DND-41 (cell line): ENCODE data around the gene EHD1.

Experiments used
- ATAC-seq: fragments of 200-7000 bp; cut with Tn5 transposase; 3 replicates; pipeline ENCODE4 v1.9.1; 2021; ENCODE audit warnings: low read depth; ENCODE audit not compliant: insufficient read depth
- DNase-seq: peaks from one replicate; pipeline ENCODE4 v3.0.0-alpha.2; 2020
- H2AFZ ChIP-seq: 2 replicates; pipeline ENCODE4 v1.6.0; 2012; ENCODE audit warnings: low read depth, low read length
- H3K27ac ChIP-seq: 2 replicates; pipeline ENCODE4 v1.5.1; 2012; ENCODE audit warnings: low read length, inconsistent platforms
- H3K27me3 ChIP-seq: fragments of 200-600 bp; sonication (generic); 2 replicates; pipeline ENCODE4 v1.6.0; 2012; ENCODE audit warnings: low read length, mild to moderate bottlenecking, inconsistent platforms; ENCODE audit not compliant: insufficient read depth, poor library complexity
- H3K36me3 ChIP-seq: 2 replicates; pipeline ENCODE4 v1.5.1; 2012; ENCODE audit warnings: low read length, inconsistent platforms; ENCODE audit not compliant: insufficient read depth
- H3K4me1 ChIP-seq: 2 replicates; pipeline ENCODE4 v1.5.1; 2012; ENCODE audit warnings: mild to moderate bottlenecking, low read length; ENCODE audit not compliant: insufficient read depth
- H3K4me2 ChIP-seq: 2 replicates; pipeline ENCODE4 v1.6.0; 2012; ENCODE audit warnings: mild to moderate bottlenecking, moderate library complexity, low read length, inconsistent platforms; ENCODE audit not compliant: insufficient read depth
- H3K4me3 ChIP-seq, 2 experiments: fragments of 200-600 bp in 1 of 2; shearing (Covaris generic) in 1 of 2; 2 replicates each; pipeline ENCODE4 v1.5.1; 2012 to 2016; ENCODE audit warnings: inconsistent platforms in 2 of 2, low read length in 2 of 2, mild to moderate bottlenecking in 2 of 2, low read depth in 1 of 2, moderate library complexity in 1 of 2
- H3K79me2 ChIP-seq: 2 replicates; pipeline ENCODE4 v1.6.0; 2012; ENCODE audit warnings: low read length, inconsistent platforms; ENCODE audit not compliant: insufficient read depth
- H3K9ac ChIP-seq: 2 replicates; pipeline ENCODE4 v1.6.0; 2012; ENCODE audit warnings: low read depth, mild to moderate bottlenecking, inconsistent platforms, low read length, moderate library complexity
- H3K9me3 ChIP-seq: 2 replicates; pipeline ENCODE4 v1.5.1; 2012; ENCODE audit warnings: low read length, moderate library complexity, mild to moderate bottlenecking, inconsistent platforms; ENCODE audit not compliant: insufficient read depth, severe bottlenecking
- H4K20me1 ChIP-seq: 2 replicates; pipeline ENCODE4 v1.6.0; 2012; ENCODE audit warnings: low read length; ENCODE audit not compliant: insufficient read depth
- EZH2 ChIP-seq: IDR thresholded peaks from 3 replicates; pipeline ENCODE4 v1.6.1; 2012; ENCODE audit warnings: borderline replicate concordance, low read depth, mild to moderate bottlenecking, moderate library complexity, low read length, inconsistent platforms; ENCODE audit not compliant: severe bottlenecking
- TF ChIP-seq, protein P1 (sequence below): IDR thresholded peaks from 2 replicates; pipeline ENCODE4 v1.5.1; 2012; ENCODE audit warnings: borderline replicate concordance, low read length, moderate library complexity, mild to moderate bottlenecking; ENCODE audit not compliant: poor library complexity, severe bottlenecking; ENCODE audit errors: extremely low read depth

The EHD1 gene

DNA sequence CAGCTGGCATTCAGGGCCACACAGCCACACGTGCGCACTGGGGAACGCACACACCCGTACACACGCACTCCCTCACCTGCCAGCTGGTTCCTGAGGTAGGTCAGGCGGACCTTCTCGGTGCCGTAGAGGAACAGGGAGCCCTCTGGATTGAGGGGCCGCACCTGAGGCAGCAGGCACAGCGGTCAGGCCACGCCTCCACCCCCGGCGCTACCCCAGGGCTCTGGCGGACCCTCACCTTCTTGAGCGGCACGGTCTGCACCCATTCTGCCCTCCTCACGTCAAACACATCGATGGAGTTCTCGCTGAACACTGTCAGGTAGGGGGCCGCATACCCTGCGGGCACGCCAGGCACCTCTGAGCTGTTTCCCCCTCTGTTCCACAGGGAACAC, 51.0 kb downstream of the EHD1 start:
- Histone ChIP-seq H3K79me2 (no peaks in the 10 kb centered on the region), H3K9me3 (no peaks in the 10 kb centered on the region), H4K20me1 (no peaks in the 10 kb centered on the region), H3K27ac (no peak overlapping the region), H3K4me3 (no peak overlapping the region), H3K27me3 (no peaks in the 10 kb centered on the region), H2AFZ (no peak overlapping the region), H3K4me1 (no peaks in the 10 kb centered on the region), H3K9ac (no peak overlapping the region), H3K36me3 (no peaks in the 10 kb centered on the region), H3K4me2 (no peak overlapping the region)
- no peak for TF ChIP-seq EZH2
- TF ChIP-seq, protein P1, sequence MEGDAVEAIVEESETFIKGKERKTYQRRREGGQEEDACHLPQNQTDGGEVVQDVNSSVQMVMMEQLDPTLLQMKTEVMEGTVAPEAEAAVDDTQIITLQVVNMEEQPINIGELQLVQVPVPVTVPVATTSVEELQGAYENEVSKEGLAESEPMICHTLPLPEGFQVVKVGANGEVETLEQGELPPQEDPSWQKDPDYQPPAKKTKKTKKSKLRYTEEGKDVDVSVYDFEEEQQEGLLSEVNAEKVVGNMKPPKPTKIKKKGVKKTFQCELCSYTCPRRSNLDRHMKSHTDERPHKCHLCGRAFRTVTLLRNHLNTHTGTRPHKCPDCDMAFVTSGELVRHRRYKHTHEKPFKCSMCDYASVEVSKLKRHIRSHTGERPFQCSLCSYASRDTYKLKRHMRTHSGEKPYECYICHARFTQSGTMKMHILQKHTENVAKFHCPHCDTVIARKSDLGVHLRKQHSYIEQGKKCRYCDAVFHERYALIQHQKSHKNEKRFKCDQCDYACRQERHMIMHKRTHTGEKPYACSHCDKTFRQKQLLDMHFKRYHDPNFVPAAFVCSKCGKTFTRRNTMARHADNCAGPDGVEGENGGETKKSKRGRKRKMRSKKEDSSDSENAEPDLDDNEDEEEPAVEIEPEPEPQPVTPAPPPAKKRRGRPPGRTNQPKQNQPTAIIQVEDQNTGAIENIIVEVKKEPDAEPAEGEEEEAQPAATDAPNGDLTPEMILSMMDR, result no peak
- DNase-seq (no peak), ATAC-seq (no peak)

DNA sequence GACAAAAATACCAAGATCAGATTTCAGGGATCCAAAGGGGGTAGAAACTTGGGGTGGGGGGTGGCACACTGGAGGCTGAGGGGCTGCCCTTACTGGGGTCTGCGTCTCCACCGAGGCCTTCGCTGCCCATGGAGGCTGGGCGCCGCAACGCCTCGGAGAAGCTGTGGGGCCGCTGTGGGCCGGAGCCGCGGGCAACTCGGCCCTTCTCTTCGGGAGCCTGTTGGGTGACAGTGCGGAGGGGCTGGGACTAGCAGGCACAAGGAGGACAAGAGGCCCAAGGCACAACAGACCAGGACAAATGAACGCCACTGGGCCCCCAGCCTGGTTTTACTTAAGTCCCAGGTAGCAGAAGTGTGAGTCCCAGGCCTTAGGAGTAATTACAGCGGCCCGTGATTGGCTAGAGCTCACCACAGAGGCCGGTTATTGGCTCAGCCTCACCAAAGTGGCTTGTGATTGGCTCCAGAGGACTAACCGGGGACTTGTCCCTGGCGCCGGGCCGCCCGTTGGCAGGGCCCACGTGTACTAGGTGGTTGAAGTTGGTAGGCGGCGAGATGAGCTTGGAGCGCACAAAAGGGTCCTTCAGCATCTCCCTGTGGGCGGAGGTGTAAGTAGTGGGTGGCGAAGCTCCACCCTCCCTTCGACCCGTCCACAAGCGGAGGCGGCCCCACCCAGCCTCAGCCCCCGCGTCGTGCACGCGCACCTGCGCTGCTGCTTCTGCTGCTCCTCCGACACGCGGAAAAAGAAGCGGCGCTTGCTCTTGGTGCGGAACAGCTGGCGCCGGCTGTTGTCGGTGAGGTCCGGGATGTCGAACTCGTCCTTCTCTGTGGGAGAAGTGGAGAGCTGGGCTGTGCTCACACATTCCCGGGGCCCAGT, 51.6 kb downstream of the EHD1 start:
- Histone ChIP-seq H3K4me2 (no peak overlapping the region), H3K9ac (no peak overlapping the region), H3K27me3 (no peaks in the 10 kb centered on the region), H3K9me3 (no peaks in the 10 kb centered on the region), H4K20me1 (no peaks in the 10 kb centered on the region), H3K27ac (no peak overlapping the region), H3K4me1 (no peaks in the 10 kb centered on the region), H3K4me3 (no peak overlapping the region), H2AFZ (no peak overlapping the region), H3K36me3 (no peaks in the 10 kb centered on the region), H3K79me2 (no peaks in the 10 kb centered on the region)
- no peak for ATAC-seq
- TF ChIP-seq, protein P1, result no peak
- no peak for TF ChIP-seq EZH2
- no peak for DNase-seq

DNA sequence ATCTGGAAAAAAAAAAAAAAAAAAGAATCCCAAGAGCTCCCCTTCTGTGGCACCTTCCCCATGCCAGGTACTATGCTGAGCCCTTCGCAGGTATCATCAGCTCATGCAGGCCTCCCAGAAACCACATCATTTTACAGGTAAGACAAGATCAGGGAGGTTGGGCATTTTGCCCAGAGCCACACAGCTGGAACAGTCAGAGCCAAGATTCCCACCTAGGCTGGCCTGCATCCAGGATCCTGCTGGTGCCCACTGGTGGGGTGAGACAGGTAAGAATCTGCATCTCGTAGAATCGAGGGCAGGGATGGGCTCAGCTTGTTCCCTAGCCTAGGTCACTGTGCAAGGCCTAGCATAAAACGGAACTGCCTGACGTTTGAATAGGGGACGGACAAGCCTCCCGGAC, 52.4 kb downstream of the EHD1 start:
- H3K36me3 ChIP-seq, result no peaks in the 10 kb centered on the region
- no peaks in the 10 kb centered on the region for H3K79me2 ChIP-seq
- no peaks in the 10 kb centered on the region for H3K27me3 ChIP-seq
- H3K4me1 ChIP-seq, result no peaks in the 10 kb centered on the region
- H3K4me2 ChIP-seq, result no peak overlapping the region
- H4K20me1 ChIP-seq, result no peaks in the 10 kb centered on the region
- ATAC-seq (no peak), DNase-seq (no peak)
- no peak overlapping the region for H3K27ac ChIP-seq
- no peak overlapping the region for H3K9ac ChIP-seq
- no peaks in the 10 kb centered on the region for H3K9me3 ChIP-seq
- TF ChIP-seq EZH2, result no peak
- TF ChIP-seq, protein P1, result no peak
- H3K4me3 ChIP-seq, result no peak overlapping the region
- no peak overlapping the region for H2AFZ ChIP-seq
